ENCODE results near the gene NCKAP5.

Gene NCKAP5

DNA sequence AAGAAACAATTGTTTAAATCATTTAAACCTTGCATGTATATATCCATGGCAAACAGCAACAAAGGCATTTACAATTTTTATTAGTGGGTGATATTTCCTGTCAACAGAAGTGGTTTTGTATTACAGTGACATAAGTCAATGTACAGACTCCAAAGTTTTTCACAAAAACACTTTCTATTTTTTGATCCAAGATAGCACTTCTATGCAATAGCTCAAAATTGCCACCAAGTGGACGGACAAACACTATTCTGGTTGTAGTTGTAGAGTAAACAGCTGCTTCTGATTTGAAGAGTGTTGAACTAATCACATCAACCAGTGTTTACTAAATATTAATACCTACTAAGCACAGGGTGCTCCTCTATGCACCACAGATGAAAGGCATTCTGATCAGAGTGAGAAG lies 421.4 kb downstream of the NCKAP5 start:
- POLR2A ChIA-PET: no interaction called here
- no peak for DNase-seq (ENCODE audit: low read depth, low spot score)
- H3K4me3 ChIP-seq (ENCODE audit: low read depth, low read length): no peak overlapping the region
- CTCF ChIA-PET: interaction anchor here (1.0 to 2.9 kb wide), 6 partner anchors 16 to 698 kb away, joined by 3 to 13 read pairs (median 6); no protein-coding TSS in a partner anchor
- TF ChIP-seq, protein P1, sequence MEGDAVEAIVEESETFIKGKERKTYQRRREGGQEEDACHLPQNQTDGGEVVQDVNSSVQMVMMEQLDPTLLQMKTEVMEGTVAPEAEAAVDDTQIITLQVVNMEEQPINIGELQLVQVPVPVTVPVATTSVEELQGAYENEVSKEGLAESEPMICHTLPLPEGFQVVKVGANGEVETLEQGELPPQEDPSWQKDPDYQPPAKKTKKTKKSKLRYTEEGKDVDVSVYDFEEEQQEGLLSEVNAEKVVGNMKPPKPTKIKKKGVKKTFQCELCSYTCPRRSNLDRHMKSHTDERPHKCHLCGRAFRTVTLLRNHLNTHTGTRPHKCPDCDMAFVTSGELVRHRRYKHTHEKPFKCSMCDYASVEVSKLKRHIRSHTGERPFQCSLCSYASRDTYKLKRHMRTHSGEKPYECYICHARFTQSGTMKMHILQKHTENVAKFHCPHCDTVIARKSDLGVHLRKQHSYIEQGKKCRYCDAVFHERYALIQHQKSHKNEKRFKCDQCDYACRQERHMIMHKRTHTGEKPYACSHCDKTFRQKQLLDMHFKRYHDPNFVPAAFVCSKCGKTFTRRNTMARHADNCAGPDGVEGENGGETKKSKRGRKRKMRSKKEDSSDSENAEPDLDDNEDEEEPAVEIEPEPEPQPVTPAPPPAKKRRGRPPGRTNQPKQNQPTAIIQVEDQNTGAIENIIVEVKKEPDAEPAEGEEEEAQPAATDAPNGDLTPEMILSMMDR (IDR thresholded peaks at IDR 0.05; ENCODE audit: insufficient read depth, low read length, missing control alignments): no peak

DNA sequence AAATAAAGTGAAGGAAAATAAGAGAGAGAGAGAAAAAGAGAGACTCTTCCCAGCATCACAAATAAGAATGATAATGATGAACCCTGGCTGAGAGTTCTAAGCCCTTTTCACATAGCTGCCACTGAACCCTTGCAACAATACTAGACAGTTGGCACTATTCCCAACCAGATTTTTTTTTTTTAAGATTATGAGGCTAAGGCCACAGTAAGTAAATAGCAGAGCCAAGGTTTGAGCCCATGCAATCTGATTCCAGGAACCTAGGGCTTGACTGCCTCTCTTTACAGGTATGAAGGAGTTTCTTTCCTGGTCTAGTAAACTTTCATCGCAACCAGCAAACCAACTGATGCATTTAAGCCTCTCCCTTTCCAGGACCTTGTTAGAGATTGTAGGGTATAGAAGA lies 424.6 kb downstream of the NCKAP5 start:
- POLR2A ChIA-PET: no interaction called here
- CTCF ChIA-PET: no interaction called here
- TF ChIP-seq, protein P1 (IDR thresholded peaks at IDR 0.05; ENCODE audit: insufficient read depth, low read length, missing control alignments): no peak
- DNase-seq (ENCODE audit: low read depth, low spot score): no peak
- H3K4me3 ChIP-seq (ENCODE audit: low read depth, low read length): no peak overlapping the region

DNA sequence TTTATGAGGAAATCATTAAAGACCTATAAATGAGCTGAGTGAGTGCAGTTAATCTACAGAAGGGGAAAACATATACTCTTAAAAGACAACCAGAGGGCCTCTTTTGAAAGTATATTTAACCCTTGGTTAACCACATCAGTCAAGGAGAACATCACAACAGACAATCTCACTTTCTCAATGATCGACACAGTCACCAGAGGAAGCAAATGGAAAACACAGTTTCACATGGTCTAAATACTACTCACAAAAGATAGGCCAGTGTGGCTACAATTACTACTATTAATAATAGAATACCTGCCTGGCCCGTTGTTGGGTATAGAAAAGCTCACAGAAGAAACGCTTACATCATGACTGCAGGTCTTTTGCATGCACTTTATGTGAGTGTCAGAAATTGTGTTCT lies 426.2 kb downstream of the NCKAP5 start:
- no peak overlapping the region for H3K4me3 ChIP-seq (ENCODE audit: low read depth, low read length)
- TF ChIP-seq, protein P1 (IDR thresholded peaks at IDR 0.05; ENCODE audit: insufficient read depth, low read length, missing control alignments): no peak
- ChIA-PET POLR2A (no interaction called here), CTCF (no interaction called here)
- no peak for DNase-seq (ENCODE audit: low read depth, low spot score)

DNA sequence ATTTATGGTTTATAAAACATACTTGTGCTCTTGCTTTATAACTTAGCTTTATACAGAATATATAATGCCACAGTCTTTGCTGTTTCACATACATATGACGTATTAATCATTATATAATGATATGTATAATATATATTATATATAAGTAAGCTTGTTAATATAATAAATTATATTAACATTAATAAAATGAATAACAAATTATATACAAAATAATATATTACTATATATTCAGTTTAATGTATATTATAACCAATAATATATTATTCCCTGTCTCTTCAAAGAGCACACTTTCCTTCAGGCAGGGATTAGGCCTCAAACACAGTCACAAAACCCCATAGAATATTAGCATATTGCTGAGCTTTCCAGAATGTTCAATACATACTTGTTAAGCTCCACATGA lies 427.6 kb downstream of the NCKAP5 start:
- POLR2A ChIA-PET: no interaction called here
- H3K4me3 ChIP-seq (ENCODE audit: low read depth, low read length): no peak overlapping the region
- TF ChIP-seq, protein P1 (IDR thresholded peaks at IDR 0.05; ENCODE audit: insufficient read depth, low read length, missing control alignments): no peak
- CTCF ChIA-PET: interaction anchor here (0.8 kb wide), 2 partner anchors 593 to 703 kb away, joined by 3 read pairs; no protein-coding TSS in a partner anchor
- DNase-seq (ENCODE audit: low read depth, low spot score): no peak

DNA sequence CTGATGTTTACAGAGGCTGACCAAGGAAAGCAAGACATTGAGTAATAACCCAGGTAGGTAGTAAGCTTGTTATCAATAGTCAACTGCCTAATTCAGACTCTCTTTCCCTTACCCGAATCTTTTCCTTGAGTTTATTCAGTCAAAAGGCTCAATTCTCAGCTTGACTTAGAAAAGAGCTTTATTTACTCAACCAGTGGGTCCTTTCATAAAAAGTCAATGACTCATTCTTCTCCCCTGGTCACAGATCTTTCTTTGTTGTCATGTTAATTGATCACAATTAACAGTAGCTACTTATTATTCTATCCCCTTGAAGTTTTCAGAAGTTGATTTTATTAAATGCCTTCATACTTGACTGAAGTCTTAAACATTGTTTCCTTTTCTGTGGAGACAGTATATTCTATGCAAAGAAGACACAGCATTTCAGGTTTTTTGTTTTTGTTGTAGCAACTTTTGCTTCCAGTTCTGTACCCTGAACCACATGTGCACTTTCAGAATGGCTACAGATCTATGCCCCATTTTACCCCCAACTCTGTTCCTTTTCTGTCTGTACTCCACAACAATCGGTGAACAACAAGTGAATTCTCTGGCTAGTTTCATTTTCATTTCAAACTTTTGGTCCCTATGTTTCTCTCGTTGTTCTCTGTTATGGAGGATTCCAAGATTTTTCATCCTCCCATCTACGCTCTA lies 428.3 kb downstream of the NCKAP5 start:
- no peak for DNase-seq (ENCODE audit: low read depth, low spot score)
- POLR2A ChIA-PET: no interaction called here

DNA sequence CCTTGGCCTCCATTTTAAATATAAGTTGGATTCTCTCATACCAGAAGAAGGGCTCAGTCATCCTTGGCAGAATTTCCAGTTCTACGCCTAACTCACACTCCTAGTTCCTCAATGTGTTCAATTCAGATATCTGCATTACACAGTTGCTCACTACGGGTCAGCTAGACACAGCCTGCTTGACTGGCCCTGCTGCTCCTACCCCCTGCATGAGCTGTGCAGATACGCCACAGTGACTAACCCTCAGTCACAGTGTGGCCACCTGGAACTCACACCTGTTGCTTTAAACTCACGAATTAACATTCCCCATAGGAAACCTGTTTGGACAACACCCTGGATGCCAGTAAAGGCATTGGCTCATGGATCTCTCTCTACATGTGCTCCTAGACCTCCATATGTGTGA lies 429.6 kb downstream of the NCKAP5 start:
- CTCF ChIA-PET: no interaction called here
- no peak for DNase-seq (ENCODE audit: low read depth, low spot score)
- POLR2A ChIA-PET: no interaction called here
- TF ChIP-seq, protein P1 (IDR thresholded peaks at IDR 0.05; ENCODE audit: insufficient read depth, low read length, missing control alignments): no peak
- no peak overlapping the region for H3K4me3 ChIP-seq (ENCODE audit: low read depth, low read length)

More for the DNA sequence above, 428.3 kb downstream of the NCKAP5 start:
- CTCF ChIA-PET: interaction anchor here (0.8 kb wide), 2 partner anchors 593 to 704 kb away, joined by 3 read pairs; no protein-coding TSS in a partner anchor
- TF ChIP-seq, protein P1 (IDR thresholded peaks at IDR 0.05; ENCODE audit: insufficient read depth, low read length, missing control alignments): no peak
- H3K4me3 ChIP-seq (ENCODE audit: low read depth, low read length): no peak overlapping the region

Measured in AG04449 (cell line).